ENCODE measurements around the gene TBC1D14.

DNA sequence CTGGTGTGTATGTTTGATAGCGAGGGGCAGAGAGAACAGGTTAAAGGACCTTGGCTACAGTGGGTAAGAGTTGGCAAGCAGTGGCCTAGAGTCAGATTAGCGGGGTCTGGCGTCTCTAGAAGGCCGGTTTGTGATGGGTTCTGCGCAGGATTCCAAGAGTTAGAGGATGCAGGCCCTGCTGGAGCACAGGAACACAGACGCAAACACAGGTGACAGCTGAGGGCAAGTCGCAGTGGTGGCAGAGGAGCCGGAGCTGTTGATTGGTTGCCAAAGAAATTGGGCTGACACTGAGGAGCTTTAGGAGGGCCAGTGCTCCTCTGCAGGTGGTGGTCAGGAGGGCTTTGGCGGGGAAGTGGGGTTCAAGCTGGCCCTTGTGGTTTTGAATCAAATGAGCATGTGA, 137.3 kb downstream of the TBC1D14 start:
- TF ChIP-seq, protein P1, sequence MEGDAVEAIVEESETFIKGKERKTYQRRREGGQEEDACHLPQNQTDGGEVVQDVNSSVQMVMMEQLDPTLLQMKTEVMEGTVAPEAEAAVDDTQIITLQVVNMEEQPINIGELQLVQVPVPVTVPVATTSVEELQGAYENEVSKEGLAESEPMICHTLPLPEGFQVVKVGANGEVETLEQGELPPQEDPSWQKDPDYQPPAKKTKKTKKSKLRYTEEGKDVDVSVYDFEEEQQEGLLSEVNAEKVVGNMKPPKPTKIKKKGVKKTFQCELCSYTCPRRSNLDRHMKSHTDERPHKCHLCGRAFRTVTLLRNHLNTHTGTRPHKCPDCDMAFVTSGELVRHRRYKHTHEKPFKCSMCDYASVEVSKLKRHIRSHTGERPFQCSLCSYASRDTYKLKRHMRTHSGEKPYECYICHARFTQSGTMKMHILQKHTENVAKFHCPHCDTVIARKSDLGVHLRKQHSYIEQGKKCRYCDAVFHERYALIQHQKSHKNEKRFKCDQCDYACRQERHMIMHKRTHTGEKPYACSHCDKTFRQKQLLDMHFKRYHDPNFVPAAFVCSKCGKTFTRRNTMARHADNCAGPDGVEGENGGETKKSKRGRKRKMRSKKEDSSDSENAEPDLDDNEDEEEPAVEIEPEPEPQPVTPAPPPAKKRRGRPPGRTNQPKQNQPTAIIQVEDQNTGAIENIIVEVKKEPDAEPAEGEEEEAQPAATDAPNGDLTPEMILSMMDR (conservative IDR thresholded peaks at IDR 0.05; ENCODE audit: low read length), result no peak
- no peak for TF ChIP-seq EZH2phosphoT487 (IDR thresholded peaks at IDR 0.05; ENCODE audit: borderline replicate concordance, low read depth, low read length)
